Peyer's patch (tissue), 4 donors: ENCODE results near the gene P2RY6. TPM values are rescaled to one million over a fixed set of nuclear protein-coding genes. Genes with fewer than 3 reads are reported as not detected.

Source experiments
- DNase-seq, 3 donors: peaks; one replicate each; pipeline ENCODE4 v3.0.0-alpha.2; 2017 to 2019
- H3K27ac ChIP-seq, 4 donors: fragments of 200-600 bp; sonication (generic); one replicate each; pipeline ENCODE4 v1.5.1; 2016 to 2019
- H3K27me3 ChIP-seq, 2 donors: fragments of 200-600 bp; sonication (generic); one replicate each; pipeline ENCODE4 v1.5.1; 2019
- H3K36me3 ChIP-seq, 3 donors: fragments of 200-600 bp; sonication (generic); one replicate each; pipeline ENCODE4 v1.5.1; 2016 to 2019
- H3K4me1 ChIP-seq, 4 donors: fragments of 200-600 bp; sonication (generic); one replicate each; pipeline ENCODE4 v1.5.1; 2016 to 2019
- H3K4me3 ChIP-seq, 4 donors: fragments of 200-600 bp; sonication (generic); 1 replicate in 3 of 4; 2 replicates in 1 of 4; pipeline ENCODE4 v1.5.1; 2016 to 2019; ENCODE audit warnings: mild to moderate bottlenecking in 1 of 4
- H3K9me3 ChIP-seq, 4 donors: fragments of 200-600 bp; sonication (generic); one replicate each; pipeline ENCODE4 v1.5.1; 2016 to 2019; ENCODE audit warnings: mild to moderate bottlenecking in 1 of 4
- POLR2A ChIP-seq, 2 donors: fragments of 450-650 bp; IDR thresholded peaks; one replicate each; pipeline ENCODE4 v1.5.1; 2017; ENCODE audit warnings: antibody characterized with exemption in 2 of 2, mild to moderate bottlenecking in 2 of 2, moderate library complexity in 2 of 2
- total RNA-seq, 4 donors: library from RNA; depleted of rRNA; stranded (reverse); fragments of >200 nt; gene quantifications; one replicate each; pipeline ENCODE4 v1.1.0, GENCODE V29; 2016
- TF ChIP-seq, protein P1 (sequence below), 6 experiments: fragments of 450-650 bp in 4 of 6; fragments of 200-600 bp in 2 of 6; sonication (generic) in 1 of 6; IDR thresholded peaks; one replicate each; pipeline ENCODE4 v1.5.1; 2017 to 2019; ENCODE audit warnings: antibody characterized with exemption in 6 of 6, mild to moderate bottlenecking in 3 of 6, moderate library complexity in 1 of 6

Gene P2RY6
- total RNA-seq, 4 donors from 2014 or later = 1.5 to 6.6 (median 2.3) TPM; not detected in 1

DNA sequence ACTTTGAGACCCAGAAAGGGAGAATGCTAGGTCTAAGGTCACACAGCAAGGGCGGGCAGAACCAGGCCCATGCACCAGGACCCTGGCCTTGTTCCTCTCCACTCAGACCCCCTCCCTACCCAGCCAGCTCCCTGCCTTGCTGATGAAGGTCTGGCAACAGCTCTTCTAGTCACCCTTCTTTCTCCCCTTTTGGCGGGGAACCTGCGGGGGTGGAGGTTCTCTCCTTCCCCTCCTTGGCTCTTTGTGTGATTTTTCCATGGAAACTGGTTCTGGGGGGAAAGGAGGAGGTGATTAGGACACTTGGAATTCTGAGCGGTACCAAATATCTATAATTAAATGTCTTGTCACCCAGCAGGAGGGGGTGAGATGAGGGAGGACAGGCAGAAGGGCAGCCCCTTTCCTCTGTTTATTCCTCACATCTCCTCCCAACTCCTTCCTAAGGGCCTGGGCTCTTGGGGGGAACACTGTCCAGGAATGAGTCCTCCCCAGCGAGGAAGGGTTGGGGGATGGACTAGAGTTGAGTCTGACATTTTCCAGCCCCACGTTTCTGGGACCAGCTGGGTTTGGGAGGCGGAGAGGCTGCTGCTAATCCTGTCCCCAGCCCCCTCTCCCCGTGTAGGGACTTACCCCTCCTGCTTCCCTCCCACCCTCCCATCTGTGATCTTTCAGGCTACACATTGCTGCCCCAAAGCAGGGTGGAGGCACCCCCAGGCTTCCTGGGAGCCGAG lies 43.3 kb downstream of the P2RY6 start:
- DNase-seq = no peak
- Histone ChIP-seq H3K4me3 (no peak overlapping the region), H3K27me3 (no peaks in the 10 kb centered on the region), H3K4me1 (peaks cover 0 to 67% (median 0%) of the 10 kb centered on the region in 4 donors), H3K9me3 (no peaks in the 10 kb centered on the region), H3K27ac (peak overlapping the region; percentile 25 to 94 (median 42)), H3K36me3 (no peaks in the 10 kb centered on the region)
- TF ChIP-seq POLR2A (IDR thresholded peaks at IDR 0.05) = no peak
- TF ChIP-seq, protein P1, sequence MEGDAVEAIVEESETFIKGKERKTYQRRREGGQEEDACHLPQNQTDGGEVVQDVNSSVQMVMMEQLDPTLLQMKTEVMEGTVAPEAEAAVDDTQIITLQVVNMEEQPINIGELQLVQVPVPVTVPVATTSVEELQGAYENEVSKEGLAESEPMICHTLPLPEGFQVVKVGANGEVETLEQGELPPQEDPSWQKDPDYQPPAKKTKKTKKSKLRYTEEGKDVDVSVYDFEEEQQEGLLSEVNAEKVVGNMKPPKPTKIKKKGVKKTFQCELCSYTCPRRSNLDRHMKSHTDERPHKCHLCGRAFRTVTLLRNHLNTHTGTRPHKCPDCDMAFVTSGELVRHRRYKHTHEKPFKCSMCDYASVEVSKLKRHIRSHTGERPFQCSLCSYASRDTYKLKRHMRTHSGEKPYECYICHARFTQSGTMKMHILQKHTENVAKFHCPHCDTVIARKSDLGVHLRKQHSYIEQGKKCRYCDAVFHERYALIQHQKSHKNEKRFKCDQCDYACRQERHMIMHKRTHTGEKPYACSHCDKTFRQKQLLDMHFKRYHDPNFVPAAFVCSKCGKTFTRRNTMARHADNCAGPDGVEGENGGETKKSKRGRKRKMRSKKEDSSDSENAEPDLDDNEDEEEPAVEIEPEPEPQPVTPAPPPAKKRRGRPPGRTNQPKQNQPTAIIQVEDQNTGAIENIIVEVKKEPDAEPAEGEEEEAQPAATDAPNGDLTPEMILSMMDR (IDR thresholded peaks at IDR 0.05) = no peak

DNA sequence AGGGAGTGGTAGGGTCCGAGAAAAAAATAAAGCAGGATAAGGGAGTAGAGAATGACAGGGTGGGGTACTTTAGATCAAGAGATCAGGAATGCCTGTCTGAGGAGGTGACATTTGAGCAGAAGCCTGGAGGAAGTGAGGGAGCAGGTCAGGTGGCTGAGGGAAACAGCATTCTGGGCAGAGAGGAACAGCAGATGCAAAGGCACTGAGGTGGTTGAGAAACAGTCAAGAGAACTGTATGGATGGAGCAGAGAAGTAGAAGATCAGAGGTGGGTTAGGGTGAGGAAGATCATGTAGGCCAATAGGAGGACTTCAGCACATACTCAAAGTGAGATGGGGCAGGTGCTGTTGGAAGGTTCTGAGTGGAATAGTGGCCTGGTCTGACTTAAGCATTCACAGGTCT lies 44.3 kb downstream of the P2RY6 start:
- no peaks in the 10 kb centered on the region for H3K9me3 ChIP-seq
- no peak for TF ChIP-seq POLR2A (IDR thresholded peaks at IDR 0.05)
- TF ChIP-seq, protein P1 (IDR thresholded peaks at IDR 0.05) = no peak
- H3K4me1 ChIP-seq = peaks cover 0 to 60% (median 0%) of the 10 kb centered on the region in 4 donors
- H3K4me3 ChIP-seq = no peak overlapping the region
- no peaks in the 10 kb centered on the region for H3K36me3 ChIP-seq
- H3K27me3 ChIP-seq = no peaks in the 10 kb centered on the region
- no peak for DNase-seq
- H3K27ac ChIP-seq = peak overlapping the region in 1 of 4 donors; percentile 94

DNA sequence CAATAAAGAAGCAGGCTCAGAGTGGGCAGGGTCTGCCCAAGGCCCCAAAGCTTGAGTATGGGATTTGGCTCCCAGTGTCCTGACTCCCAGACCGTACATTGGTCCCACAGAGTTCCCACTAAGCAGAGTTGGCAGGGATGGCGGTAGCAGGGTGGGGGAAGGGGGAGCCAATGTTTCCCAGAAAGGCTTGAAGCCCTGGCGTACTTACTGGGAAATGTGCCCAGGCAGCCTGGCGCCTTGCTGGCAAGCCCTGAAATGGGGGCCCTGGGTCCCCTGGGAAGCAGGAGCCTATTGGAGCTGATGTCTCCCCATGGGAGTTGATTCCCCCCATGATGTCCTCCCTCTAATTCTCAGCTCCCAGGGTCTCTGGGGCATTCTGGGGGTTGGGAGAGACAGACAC lies 45.2 kb downstream of the P2RY6 start:
- Histone ChIP-seq H3K4me1 (peaks cover 0 to 66% (median 4%) of the 10 kb centered on the region in 4 donors), H3K9me3 (no peaks in the 10 kb centered on the region), H3K27ac (peak overlapping the region in 3 of 4 donors; percentile 27 to 94 (median 49)), H3K27me3 (no peaks in the 10 kb centered on the region), H3K4me3 (no peak overlapping the region), H3K36me3 (no peaks in the 10 kb centered on the region)
- TF ChIP-seq, protein P1 (IDR thresholded peaks at IDR 0.05) = no peak
- no peak for TF ChIP-seq POLR2A (IDR thresholded peaks at IDR 0.05)
- no peak for DNase-seq

DNA sequence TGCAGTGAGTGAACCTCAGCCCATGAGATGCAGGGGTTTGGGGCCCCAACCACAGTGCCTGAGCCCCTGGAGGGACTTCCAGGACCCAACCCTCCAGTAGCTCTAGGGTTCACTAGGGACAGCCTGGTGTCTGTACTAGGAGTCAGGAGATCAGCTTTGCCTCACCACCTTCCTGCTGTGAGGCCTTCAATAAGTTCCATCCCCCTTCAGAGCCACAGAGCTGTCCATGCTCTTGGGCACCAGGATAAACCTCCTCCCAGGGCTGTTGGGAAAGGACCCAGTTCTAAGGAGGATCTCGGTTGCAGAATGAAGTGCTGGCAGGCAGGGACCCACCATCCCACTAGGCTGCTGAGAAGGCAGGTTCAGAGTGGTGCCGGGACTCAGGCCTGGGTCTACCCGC lies 45.7 kb downstream of the P2RY6 start:
- DNase-seq = no peak
- H3K36me3 ChIP-seq = no peaks in the 10 kb centered on the region
- no peaks in the 10 kb centered on the region for H3K27me3 ChIP-seq
- peaks cover 0 to 66% (median 4%) of the 10 kb centered on the region in 4 donors for H3K4me1 ChIP-seq
- no peaks in the 10 kb centered on the region for H3K9me3 ChIP-seq
- peak overlapping the region in 3 of 4 donors; percentile 27 to 94 (median 49) for H3K27ac ChIP-seq
- TF ChIP-seq POLR2A (IDR thresholded peaks at IDR 0.05) = no peak
- TF ChIP-seq, protein P1 (IDR thresholded peaks at IDR 0.05) = no peak
- no peak overlapping the region for H3K4me3 ChIP-seq

DNA sequence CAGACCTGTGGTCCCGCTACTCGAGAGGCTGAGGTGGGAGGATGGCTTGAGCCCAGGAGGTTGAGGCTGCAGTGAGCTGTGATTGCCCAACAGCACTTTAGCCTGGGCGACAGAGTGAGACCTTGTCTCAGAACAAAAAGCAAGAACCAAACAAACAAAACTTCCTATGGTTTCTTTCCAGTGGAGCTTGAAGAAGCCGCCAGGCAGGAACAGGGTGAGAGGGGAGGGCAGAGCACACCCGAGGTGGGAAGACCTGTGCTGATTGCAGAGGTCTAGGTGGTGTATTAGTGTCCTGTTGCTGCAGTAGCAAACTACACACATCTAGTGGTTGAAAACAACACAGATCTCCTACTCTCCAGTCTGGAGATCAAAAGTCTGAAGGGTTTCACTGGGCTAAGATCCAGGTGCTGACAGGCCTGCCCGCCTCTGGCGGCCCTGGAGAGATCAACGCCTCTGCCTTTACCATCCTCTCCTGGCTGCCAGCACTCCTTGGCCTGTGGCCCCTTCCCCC lies 46.4 kb downstream of the P2RY6 start:
- DNase-seq = no peak
- Histone ChIP-seq H3K27me3 (no peaks in the 10 kb centered on the region), H3K4me3 (no peak overlapping the region), H3K4me1 (peaks cover 0 to 68% (median 4%) of the 10 kb centered on the region in 4 donors), H3K27ac (peak overlapping the region in 2 of 4 donors; percentile 49 to 94), H3K36me3 (no peaks in the 10 kb centered on the region), H3K9me3 (no peaks in the 10 kb centered on the region)
- TF ChIP-seq, protein P1 (IDR thresholded peaks at IDR 0.05) = no peak
- TF ChIP-seq POLR2A (IDR thresholded peaks at IDR 0.05) = no peak
